ENCODE measurements around the gene HSPD1.

Gene HSPD1

DNA sequence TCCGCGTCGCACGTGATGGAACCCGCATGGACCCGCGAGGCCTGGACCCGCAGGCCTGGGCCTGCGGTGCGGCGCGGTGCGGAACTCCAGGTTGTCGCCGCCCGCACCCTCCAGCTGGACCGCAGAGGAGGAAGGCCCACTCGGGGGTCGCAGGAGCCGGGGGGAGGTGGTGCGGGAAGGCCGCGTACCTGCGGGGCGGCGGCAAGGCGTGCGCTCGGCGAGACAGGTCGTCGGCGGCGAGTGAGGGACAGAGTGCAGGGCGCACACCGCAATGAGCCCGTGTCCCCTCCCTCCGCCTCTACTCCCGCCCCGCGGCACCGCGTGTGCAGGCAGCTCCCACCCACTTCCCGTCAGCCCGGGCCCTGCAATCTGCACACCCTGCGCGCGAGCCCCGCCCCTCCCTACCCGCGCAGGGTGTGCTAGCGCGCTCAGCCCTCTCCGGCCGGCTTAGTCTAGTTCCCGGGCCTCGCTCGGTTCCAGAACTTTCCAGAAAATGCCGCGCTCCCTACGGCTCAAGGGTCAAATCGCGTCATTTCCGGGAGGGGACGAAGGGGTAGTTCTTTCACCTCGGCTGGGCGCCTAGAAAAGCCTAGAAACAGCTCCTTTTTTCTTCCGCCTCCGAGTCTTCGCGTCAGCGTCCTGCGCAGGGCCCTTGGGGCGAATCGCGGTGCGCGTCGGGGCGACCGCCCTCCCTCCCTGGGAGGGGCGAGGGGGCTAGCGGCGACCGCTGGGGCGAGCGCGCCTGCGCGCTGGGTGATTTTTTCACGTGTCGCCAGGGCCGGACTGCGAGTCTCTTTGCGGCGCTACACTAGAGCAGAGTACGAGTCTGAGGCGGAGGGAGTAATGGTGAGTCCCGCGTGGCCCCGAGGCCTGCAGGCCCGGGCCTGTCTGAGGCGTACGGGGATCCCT is at the start of gene HSPD1, which contains the start of gene HSPE1:
TSS of gene HSPD1 (minus strand) at position 247 of the 909 bp plus-strand sequence. CDS start 992 bp downstream, outside the sequence.
TSS of gene HSPE1 (plus strand) at position 786 of the 909 bp plus-strand sequence. CDS start at position 844, 58 bp downstream.
- DNase-seq (ENCODE audit: low read depth in 2 of 2) = peak; percentile 96 to 97

DNA sequence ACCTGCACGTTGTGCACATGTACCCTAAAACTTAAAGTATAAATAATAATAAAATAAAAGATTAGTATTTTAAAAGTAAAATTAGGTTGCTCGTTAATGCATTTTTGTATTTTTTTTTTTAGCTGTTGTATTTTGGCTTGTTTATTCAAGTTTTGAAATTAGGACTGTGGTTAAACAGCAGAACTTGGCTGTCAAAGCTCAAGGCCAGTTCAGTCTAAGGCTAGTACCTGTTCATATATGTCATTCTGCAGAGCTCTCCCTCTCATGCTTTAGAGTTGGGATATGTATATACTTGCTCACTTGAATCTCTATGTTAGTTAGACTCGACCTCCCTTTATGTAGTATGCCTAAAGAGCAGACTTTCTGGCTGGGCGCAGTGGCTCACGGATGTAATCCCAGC is 48.9 kb upstream of the HSPD1 start:
- DNase-seq (ENCODE audit: low read depth in 2 of 2) = no peak

DNA sequence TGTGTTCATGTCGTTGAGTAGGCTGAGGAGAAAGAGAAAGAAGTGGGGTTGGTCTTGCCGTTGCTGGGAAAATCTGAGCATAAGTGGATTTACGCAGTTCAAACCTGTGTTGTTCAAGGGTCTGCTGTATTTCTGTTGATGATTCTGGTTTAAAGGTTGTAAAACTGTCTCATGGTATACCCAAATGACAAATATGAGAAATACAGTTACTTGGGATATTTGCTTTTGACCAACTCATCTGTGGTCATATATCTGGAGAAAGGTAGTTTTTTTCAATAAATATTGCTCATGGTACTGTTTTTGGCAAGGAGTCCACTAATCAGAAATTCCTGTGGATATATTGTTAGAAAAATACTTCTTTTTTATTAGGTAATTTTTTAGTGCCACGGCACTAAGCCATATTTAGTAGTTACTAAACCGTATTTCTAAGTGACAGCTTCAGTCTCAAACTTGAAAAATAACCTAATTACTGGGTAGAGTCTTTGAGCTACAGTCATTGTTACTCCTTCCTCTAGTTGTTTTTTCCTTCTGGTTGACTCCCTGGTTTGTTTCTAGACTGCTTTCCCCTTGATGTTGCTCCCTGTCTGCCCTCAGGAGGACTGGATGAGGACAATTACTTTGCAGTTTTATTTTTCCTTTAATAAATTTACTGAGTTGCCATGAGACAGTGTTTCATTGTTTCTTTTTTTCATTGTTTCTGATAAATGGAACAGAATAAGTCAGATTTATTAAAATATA is 47.7 kb upstream of the HSPD1 start:
- no peak for DNase-seq (ENCODE audit: low read depth in 2 of 2)

DNA sequence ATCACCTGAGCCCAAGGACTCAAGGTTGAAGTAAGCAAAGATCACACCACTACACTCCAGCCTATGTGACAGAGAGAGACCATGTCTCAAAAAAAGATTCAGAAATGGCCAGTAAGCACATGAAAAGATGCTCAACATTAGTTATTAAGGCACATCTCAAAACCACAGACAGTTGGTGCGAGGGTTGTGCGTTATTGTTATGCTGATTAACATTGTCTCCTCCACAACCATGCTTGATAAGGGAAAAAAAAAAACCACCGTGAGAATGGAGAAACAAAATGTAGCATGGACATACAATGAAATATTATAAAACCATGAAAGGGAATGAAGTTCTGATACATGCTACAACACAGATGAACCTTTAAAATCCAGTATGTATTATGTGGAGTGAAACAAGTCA is 43.6 kb upstream of the HSPD1 start:
- no peak for DNase-seq (ENCODE audit: low read depth in 2 of 2)

DNA sequence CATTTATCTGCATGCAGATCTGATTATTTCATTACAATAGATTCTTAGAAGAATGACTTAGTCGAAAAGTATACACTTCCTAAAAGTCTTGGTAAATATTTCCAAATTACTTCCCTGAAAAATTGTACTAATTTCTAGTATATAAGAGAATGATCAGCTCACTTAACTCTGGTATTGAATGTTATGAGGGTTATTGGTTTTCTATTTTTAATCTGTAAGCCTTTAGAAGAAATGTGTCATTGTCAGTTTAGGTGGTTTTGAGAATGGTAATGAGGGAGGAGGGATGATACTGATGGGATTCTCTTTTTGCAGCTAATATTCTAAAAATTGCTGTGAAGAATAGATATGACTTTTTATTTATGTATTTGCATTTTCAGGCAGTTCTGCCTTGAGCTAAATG is 40.1 kb upstream of the HSPD1 start:
- no peak for DNase-seq (ENCODE audit: low read depth in 2 of 2)

DNA sequence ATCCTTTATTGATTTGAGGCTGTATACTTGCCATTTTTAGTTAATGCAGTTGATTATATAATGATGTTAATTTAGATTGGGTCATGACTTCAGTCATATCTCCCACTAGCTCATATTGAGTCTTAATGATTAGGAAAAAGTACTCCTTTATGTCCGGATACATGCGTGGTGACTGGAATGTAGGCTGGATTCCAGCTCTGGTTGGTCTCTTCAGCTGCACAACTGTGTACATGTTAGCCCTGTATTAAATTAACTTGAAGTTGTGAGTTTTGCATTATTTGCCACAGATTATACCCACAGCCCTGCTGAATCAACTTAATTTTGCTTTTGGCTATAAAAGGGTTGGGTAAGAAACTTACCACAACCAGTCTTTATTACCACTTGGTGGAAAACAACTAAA is 38.8 kb upstream of the HSPD1 start:
- no peak for DNase-seq (ENCODE audit: low read depth in 2 of 2)

DNA sequence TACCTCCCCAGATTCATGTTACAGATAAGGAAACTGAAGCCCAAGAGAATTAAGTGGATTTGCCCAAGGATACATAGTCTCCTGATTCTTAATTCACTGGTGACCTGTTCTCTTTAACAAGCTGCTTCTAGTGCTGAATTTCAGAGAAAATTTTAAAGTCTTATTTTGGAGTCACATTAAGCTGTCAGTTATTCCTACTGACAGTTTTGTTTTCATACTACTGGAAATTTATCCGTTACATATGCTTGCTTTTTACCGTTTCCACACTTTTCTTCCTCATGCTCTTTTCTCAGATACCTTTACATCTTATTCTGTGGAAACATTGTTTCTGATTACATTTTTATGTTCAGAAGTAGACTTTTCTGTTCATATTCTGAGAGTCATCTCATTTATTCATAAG is 17.5 kb upstream of the HSPD1 start:
- DNase-seq (ENCODE audit: low read depth in 2 of 2) = no peak

DNA sequence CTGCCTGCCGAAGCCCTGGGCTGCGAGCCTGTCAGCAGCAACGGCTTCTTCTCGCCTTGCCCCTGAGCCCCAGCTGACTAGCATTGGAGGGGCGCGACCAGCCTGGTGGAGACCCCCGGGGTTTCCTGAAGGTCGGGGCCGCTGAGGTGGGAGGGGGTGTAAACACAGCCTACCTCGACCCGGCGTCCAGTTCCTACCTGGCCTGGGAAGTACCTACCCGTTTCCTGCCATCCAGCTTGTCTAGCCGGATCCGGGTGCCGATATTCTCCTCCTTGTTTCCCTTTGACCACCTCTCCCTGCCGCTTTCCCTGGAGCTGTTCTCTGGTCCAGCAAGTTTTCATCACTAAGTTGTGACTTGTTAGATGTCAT is 16.7 kb upstream of the HSPD1 start:
- DNase-seq (ENCODE audit: low read depth in 2 of 2) = peak in 1 of 2 donors; percentile 5

DNA sequence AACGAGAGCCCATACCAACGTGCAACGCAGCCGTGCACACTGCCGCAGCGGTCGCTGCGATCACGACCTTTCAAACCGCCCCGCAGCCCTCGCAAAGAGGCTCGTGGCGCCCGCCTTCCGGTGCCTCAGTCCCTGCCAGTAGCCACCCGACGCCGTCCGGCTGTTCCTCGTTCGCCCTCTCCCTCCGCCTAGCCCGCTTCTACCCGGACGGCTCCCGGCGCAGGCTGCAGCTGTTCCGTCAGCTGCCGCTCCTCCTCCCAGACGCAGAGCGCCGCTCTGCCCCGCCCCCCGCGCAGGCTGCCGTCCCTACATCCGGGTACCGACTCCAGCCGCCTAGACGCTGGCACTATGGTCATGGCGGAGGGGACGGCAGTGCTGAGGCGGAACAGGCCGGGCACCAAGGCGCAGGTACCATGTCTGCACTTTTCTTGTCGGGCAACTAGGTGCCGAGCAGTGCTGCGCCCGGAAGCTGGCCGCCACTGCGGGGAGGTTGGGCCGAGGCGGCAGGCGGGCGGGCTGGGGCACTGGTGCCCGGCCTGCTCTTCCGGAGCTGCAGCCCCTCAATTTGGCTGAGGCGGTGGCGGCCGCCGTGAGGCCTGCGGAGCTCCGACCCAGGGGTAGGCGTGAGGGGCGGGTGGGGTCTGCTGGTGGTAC is 16.2 kb upstream of the HSPD1 start, which contains the start of gene MOB4:
TSS of gene MOB4 (plus strand) at position 328 of the 654 bp plus-strand sequence. CDS start at position 349, 21 bp downstream.
- DNase-seq (ENCODE audit: low read depth in 2 of 2) = peak; percentile 89 to 92

DNA sequence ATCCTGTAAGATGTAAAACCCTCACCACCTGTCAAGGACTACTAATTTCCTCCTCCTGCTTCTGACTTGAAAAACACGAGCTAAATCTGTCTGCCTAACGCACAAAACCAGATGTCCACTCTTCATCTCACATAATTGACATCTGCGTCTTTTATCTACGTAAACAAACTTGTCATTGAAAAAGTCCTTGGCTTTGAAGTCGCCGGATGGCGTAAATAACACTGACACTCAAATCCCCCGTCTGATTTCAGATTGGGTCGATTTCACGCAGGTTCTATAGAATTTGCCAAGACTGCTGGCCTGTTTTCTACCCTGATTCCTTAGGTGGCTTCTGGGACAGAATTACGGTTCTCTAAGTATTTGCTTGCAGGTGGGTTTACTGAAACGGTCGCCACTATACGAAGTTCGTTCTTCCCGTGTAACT is 15.7 kb upstream of the HSPD1 start:
- no peak for DNase-seq (ENCODE audit: low read depth in 2 of 2)

DNA sequence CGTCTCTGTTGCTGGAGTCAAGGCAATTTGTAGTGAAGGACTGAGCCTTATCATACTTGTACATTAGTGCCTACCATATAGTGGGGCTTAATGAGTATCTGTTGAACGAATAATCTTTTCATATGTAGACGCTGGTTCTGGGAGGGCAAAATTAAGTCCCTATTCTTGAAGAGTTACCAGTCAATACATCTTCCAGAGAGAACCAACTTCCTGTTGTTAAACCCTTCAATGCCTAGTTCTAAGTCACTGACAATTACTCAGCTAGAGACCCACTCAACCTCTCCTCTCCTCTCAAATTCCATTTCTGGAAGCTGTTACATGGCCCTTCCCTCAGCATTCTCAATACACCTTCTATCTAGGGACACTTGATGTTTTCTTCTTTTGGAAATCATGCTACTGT is 15.1 kb upstream of the HSPD1 start:
- DNase-seq (ENCODE audit: low read depth in 2 of 2) = no peak

DNA sequence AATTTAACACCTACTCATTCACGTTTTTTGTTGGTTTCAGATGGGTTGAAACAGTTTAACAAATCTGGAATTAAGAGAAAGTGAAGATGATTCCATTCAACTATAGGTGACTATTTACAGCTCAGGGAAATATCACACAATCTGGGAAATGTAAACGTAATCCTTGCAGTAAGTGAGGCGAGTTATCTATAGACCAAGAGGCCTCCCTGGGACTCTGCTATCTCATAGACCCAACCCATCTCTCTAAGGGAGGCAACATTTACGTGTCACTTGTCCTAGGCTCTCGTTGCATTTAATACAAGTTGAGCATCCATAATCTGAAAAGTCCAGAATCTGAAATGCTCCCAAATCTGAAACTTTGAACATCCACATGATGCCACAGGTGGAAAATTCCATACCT is 14.3 kb upstream of the HSPD1 start:
- no peak for DNase-seq (ENCODE audit: low read depth in 2 of 2)

DNA sequence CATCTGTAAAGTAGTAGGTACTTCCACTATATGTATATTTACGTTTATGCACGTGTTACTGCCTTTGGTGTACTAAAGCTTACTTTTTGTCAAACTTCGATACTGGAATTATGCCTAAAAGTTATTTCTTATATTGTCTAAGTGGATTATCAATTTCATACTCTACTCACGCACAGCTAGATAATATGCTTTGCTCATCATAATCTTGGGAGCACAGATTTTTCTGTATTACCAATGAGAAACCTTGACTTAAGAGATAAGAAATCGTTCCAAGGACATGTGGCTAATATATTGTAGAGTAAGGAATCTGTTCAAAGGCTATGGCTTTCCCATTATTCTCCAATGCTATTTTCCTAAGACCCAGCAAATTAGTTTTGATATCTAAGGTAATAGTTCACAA is 7.0 kb upstream of the HSPD1 start:
- no peak for DNase-seq (ENCODE audit: low read depth in 2 of 2)

DNA sequence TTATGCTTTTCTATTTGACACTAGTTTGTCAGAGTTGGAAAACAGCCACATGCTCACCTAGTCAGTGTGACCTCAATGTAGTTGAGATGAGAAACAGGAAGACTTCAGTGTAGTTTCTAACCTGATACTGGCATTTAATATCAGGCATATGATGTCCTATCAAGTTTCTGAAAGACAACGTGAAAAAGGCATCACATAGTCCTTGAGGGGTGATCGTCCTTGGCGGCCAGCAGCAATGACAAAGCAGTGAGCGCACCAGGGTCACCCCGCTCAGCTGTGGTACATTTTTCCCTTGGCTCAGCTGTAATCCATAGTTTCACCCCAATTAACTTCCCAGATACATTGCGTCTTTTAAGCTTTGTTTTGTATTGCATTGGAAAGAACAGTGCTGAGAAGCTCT is 4.9 kb upstream of the HSPD1 start:
- DNase-seq (ENCODE audit: low read depth in 2 of 2) = no peak

DNA sequence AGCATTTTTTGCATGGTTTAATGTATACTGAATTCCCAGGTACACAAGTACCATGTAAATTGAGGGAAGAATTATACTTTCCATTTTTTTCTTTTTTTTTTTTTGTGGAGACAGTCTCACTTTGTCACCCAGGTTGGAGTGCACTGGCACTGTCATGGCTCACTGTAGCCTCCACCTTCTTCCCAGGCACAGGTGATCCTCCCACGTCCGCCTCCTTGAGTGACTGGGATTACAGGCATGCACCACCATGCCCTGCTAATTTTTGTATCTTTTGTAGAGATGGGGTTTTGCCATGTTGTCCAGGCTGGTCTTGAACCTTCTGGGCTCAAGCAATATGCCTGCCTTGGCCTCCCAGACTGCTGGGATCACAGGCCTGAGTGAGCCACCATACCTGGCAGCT is 4.4 kb upstream of the HSPD1 start:
- no peak for DNase-seq (ENCODE audit: low read depth in 2 of 2)

DNA sequence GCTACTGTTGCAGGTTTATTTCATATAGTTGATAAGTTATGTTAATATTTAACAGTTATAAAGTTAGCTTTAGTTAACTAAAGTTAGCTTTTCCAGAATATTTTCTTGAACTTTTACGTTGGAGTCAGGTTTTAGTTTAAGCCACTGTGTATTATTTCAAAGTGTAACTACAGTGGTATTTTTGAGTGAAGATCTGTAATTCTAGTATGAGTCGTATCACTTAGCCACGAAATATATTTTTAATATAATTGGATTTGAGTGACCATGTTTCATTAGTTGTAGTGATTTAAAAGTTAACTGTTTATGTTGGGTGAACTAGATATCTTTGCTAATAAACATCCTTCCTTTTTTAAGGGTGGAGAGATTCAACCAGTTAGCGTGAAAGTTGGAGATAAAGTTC is 3.0 kb upstream of the HSPD1 start:
- no peak for DNase-seq (ENCODE audit: low read depth in 2 of 2)

DNA sequence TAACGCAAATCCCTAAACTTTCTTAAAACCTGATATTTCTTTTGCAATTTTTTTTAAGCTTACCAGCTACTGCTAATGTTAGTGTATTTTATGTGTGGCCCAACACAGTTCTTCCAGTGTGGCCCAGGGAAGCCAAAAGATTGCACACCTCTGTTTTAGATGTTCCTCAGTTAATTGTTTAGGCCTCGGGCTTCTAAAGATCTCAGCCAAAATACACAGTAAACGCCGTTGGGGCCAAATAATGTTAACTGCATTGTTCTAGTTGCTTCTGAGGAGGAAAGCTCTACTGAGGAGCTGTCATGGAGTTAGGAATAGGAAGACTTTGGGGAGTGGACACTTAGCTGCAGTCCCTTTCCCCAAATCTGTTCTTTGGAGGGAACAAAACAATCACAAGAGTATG is 2.6 kb upstream of the HSPD1 start:
- DNase-seq (ENCODE audit: low read depth in 2 of 2) = no peak

DNA sequence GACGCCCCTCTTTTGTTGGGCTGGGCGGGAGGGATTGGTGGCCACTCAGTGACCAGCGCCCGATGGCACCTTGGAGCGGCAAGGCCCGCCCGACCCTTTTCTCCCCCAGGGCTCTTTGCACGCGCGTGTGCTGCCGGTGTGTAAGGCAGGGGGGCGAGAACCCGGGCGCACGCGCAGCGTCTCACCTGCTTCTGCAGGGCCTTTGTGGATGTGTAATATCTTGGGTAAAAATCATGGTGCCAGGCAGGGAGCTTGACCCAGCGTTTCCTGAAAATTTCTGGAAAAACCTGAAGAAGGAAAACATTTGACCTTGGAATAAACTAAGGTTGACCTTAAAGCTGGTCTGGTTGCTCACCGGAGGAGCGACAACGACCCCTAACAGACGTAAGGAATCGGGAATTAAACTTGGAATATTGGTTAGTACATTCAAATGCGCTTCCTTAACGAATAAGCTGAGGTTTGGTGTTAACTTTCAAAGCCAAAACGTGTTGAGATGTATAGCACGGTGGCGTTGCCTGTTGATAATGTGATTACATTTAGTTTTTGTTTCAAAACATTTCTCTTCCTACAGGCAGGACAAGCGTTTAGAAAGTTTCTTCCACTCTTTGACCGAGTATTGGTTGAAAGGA is 977 bp upstream of the HSPD1 start:
- no peak for DNase-seq (ENCODE audit: low read depth in 2 of 2)

DNA sequence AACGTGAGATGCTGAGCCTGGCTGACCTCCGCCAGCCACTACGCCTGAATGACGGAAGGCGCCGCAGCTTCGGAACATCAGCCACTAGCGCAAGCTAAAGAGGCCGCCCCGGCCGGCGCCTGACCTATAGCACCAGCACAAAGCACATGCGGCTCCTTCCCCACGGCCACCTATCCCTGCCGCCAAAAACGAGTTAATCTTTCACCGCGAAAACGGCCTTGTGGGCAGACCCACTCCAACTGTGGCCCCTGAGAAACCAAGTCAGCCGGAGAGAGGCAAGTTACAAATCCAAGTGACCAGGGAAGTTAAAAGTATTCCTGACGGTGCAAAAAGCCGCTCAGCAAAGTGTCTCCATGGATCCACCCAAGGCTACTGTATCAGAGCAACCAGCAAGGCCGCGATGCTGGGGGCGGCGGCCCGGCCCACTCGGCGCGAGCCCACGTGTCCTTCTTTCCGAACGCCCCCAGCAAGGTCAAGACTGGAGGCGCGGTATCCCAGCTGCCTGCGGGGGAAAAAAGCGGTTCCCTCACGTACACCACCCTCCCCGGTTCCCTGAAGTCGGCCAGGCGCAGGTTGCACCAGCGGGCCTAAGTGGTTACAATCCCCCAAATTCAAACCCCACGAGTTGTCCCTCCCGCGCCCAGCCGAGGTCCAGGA is 575 bp downstream of the HSPD1 start:
- peak; percentile 34 to 40 for DNase-seq (ENCODE audit: low read depth in 2 of 2)

DNA sequence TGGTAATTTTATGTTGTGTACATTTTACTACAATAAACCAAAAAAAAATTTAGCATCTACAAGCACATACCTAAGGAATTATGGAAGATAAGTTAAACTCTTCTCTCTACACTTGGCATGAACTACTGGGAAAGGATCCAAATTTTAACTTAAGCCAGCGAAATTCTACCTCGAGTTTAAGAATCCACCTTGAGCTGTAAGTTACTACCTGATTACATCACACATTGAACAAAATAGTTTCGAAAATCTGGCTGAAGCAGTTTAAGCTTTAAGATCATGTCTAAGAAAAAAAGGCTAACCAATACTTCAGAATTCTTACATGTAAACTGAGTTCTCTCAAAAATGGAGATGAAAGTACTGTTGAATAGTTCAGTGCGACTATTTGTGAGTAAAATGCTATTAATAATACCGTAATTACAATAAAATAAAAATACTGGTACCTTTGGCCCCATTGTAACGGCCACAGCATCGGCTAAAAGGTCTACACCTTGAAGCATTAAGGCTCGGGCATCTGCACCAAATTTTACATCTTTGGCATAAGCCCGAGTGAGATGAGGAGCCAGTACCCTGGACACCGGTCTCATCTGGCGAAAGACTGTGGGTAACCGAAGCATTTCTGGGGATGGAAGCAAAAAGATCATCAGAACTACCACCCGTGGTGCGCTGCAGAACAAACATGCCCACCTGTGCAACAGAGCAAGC is 1.3 kb downstream of the HSPD1 start:
- no peak for DNase-seq (ENCODE audit: low read depth in 2 of 2)

DNA sequence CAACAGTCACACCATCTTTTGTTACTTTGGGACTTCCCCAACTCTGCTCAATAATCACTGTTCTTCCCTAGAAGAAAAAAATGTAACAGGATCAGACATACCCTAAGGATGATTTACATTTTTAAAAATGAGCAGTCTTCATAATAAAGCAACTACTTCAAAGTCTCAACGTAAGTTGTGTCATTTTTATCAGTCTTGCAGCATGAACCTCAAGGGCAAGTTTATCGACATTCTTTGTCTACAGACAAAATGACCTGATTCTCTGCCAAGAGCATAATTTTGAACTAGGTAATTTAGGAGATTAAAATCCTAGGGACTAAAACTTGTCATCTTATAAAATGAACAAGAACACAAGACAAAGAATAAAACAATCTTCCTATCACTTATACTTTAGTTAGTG is 2.3 kb downstream of the HSPD1 start:
- DNase-seq (ENCODE audit: low read depth in 2 of 2) = no peak

Data from stimulated activated CD8-positive, alpha-beta memory T cell treated with anti-CD3 and anti-CD28 coated beads, Interleukin-2, amount 100 ng/mL, for 48 hours (primary cell).